Astrocyte (in vitro differentiated cells and primary cell): ENCODE data around the gene PCBP1. TPM values are rescaled to one million over a fixed set of nuclear protein-coding genes. Genes with fewer than 3 reads are reported as not detected.

ENCODE experiments used
- DNase-seq: peaks from one replicate; pipeline ENCODE4 v3.0.0-alpha.2; 2010; ENCODE audit warnings: low read depth
- FAIRE-seq: peaks from 2 replicates; lab custom pipeline; 2011; peaks lifted over from hg19 to GRCh38; lab: Jason Lieb, UNC
- H2AFZ ChIP-seq: 2 replicates; pipeline ENCODE4 v1.6.0; 2012; ENCODE audit warnings: low read depth, low read length, inconsistent platforms
- H3K27ac ChIP-seq: 2 replicates; pipeline ENCODE4 v1.5.1; 2011; ENCODE audit warnings: low read depth, low read length, inconsistent platforms
- H3K27me3 ChIP-seq: 2 replicates; pipeline ENCODE4 v1.6.0; 2011; ENCODE audit warnings: low read length, inconsistent platforms; ENCODE audit not compliant: insufficient read depth
- H3K36me3 ChIP-seq: 2 replicates; pipeline ENCODE4 v1.5.1; 2011; ENCODE audit warnings: low read length, inconsistent platforms; ENCODE audit not compliant: insufficient read depth
- H3K4me1 ChIP-seq: 2 replicates; pipeline ENCODE4 v1.5.1; 2011; ENCODE audit warnings: low read length, inconsistent platforms; ENCODE audit not compliant: insufficient read depth
- H3K4me2 ChIP-seq: 2 replicates; pipeline ENCODE4 v1.6.0; 2012; ENCODE audit warnings: low read length, inconsistent platforms
- H3K4me3 ChIP-seq: 2 replicates; pipeline ENCODE4 v1.5.1; 2011; ENCODE audit warnings: low read depth, mild to moderate bottlenecking, low read length, inconsistent platforms; ENCODE audit not compliant: insufficient read depth
- H3K79me2 ChIP-seq: 2 replicates; pipeline ENCODE4 v1.6.0; 2012; ENCODE audit warnings: mild to moderate bottlenecking, low read length, inconsistent platforms; ENCODE audit not compliant: insufficient read depth
- H3K9ac ChIP-seq: 2 replicates; pipeline ENCODE4 v1.6.0; 2012; ENCODE audit warnings: mild to moderate bottlenecking, low read length, inconsistent platforms
- H3K9me3 ChIP-seq: 2 replicates; pipeline ENCODE4 v1.5.1; 2012; ENCODE audit warnings: low read depth, mild to moderate bottlenecking, low read length, inconsistent platforms; ENCODE audit not compliant: insufficient read depth
- H4K20me1 ChIP-seq: 2 replicates; pipeline ENCODE4 v1.6.0; 2012; ENCODE audit warnings: low read length, inconsistent platforms; ENCODE audit not compliant: insufficient read depth
- H3K27ac Mint-ChIP-seq: one replicate; pipeline ENCODE4 v1.8.0; 2021; ENCODE audit warnings: mild to moderate bottlenecking, mixed read lengths; ENCODE audit not compliant: unreplicated experiment
- H3K27me3 Mint-ChIP-seq: one replicate; pipeline ENCODE4 v1.8.0; 2021; ENCODE audit warnings: low read depth, mixed read lengths; ENCODE audit not compliant: unreplicated experiment
- H3K36me3 Mint-ChIP-seq: one replicate; pipeline ENCODE4 v1.8.0; 2021; ENCODE audit warnings: low read depth, mixed read lengths; ENCODE audit not compliant: unreplicated experiment
- H3K4me1 Mint-ChIP-seq: one replicate; pipeline ENCODE4 v1.8.0; 2021; ENCODE audit warnings: low read depth, mixed read lengths; ENCODE audit not compliant: unreplicated experiment
- H3K4me3 Mint-ChIP-seq: one replicate; pipeline ENCODE4 v1.8.0; 2021; ENCODE audit warnings: mild to moderate bottlenecking, moderate library complexity, mixed read lengths; ENCODE audit not compliant: unreplicated experiment
- H3K9me3 Mint-ChIP-seq: one replicate; pipeline ENCODE4 v1.8.0; 2021; ENCODE audit warnings: mild to moderate bottlenecking, mixed read lengths; ENCODE audit not compliant: unreplicated experiment
- CTCF ChIP-seq: IDR thresholded peaks from 2 replicates; pipeline ENCODE4 v1.5.1; 2011; ENCODE audit warnings: low read depth, mild to moderate bottlenecking, inconsistent platforms, low read length, moderate library complexity; ENCODE audit not compliant: insufficient read depth
- EZH2 ChIP-seq: IDR thresholded peaks from 2 replicates; pipeline ENCODE4 v1.6.1; 2012; ENCODE audit warnings: mild to moderate bottlenecking, low read length, inconsistent platforms; ENCODE audit not compliant: insufficient read depth
- total RNA-seq: library from RNA; stranded (reverse); gene quantifications from 2 replicates; pipeline ENCODE4 v1.2.1, GENCODE V29; 2021

Gene PCBP1
- total RNA-seq, 1 donor from 2014 or later, result 205 TPM

- peak overlapping the region; percentile 91 for H2AFZ ChIP-seq
- Mint-ChIP-seq H3K9me3 (no peaks in the 10 kb centered on the region), H3K4me1 (peaks cover 22% of the 10 kb centered on the region), H3K36me3 (no peaks in the 10 kb centered on the region), H3K27me3 (no peaks in the 10 kb centered on the region), H3K27ac (peak overlapping the region; percentile 98), H3K4me3 (peak overlapping the region; percentile 81)
- H3K9ac ChIP-seq, result peak overlapping the region; percentile 100
- no peaks in the 10 kb centered on the region for H3K9me3 ChIP-seq
- no peaks in the 10 kb centered on the region for H3K36me3 ChIP-seq
- H3K79me2 ChIP-seq, result no peaks in the 10 kb centered on the region
- H3K27me3 ChIP-seq, result no peaks in the 10 kb centered on the region
- FAIRE-seq (no peak), DNase-seq (no peak)
- no peak for TF ChIP-seq EZH2
- TF ChIP-seq CTCF, result no peak
- H3K4me1 ChIP-seq, result peaks cover 17% of the 10 kb centered on the region
- H3K4me2 ChIP-seq, result peak overlapping the region; percentile 100
- peak overlapping the region; percentile 72 for H3K4me3 ChIP-seq
- peak overlapping the region; percentile 97 for H3K27ac ChIP-seq
- H4K20me1 ChIP-seq, result no peaks in the 10 kb centered on the region
Observed at GRCh38 chr2:70124983-70125480, 37.8 kb downstream of the PCBP1 start.

- no peak for FAIRE-seq
- Mint-ChIP-seq H3K9me3 (no peaks in the 10 kb centered on the region), H3K27me3 (no peaks in the 10 kb centered on the region), H3K27ac (peak overlapping the region; percentile 98), H3K36me3 (no peaks in the 10 kb centered on the region), H3K4me1 (peaks cover 22% of the 10 kb centered on the region), H3K4me3 (peak overlapping the region; percentile 60)
- Histone ChIP-seq H3K4me1 (peaks cover 17% of the 10 kb centered on the region), H3K27ac (peak overlapping the region; percentile 97), H2AFZ (peak overlapping the region; percentile 91), H3K27me3 (no peaks in the 10 kb centered on the region), H3K79me2 (no peaks in the 10 kb centered on the region), H4K20me1 (no peaks in the 10 kb centered on the region), H3K4me2 (peak overlapping the region; percentile 100), H3K4me3 (peak overlapping the region; percentile 72), H3K9me3 (no peaks in the 10 kb centered on the region), H3K36me3 (no peaks in the 10 kb centered on the region), H3K9ac (peak overlapping the region; percentile 100)
- TF ChIP-seq EZH2 (no peak), CTCF (no peak)
- DNase-seq, result no peak
Observed at GRCh38 chr2:70125498-70125898, 38.2 kb downstream of the PCBP1 start.

- Histone ChIP-seq H3K27ac (no peak overlapping the region), H3K9ac (no peak overlapping the region), H3K4me1 (peaks cover 17% of the 10 kb centered on the region), H3K36me3 (no peaks in the 10 kb centered on the region), H3K4me3 (no peak overlapping the region), H4K20me1 (no peaks in the 10 kb centered on the region), H3K4me2 (no peak overlapping the region), H3K27me3 (no peaks in the 10 kb centered on the region), H3K79me2 (no peaks in the 10 kb centered on the region), H3K9me3 (no peaks in the 10 kb centered on the region), H2AFZ (no peak overlapping the region)
- Mint-ChIP-seq H3K27me3 (no peaks in the 10 kb centered on the region), H3K9me3 (no peaks in the 10 kb centered on the region), H3K36me3 (no peaks in the 10 kb centered on the region), H3K27ac (no peak overlapping the region), H3K4me3 (no peak overlapping the region), H3K4me1 (peaks cover 22% of the 10 kb centered on the region)
- TF ChIP-seq CTCF, result no peak
- TF ChIP-seq EZH2, result no peak
- no peak for FAIRE-seq
- DNase-seq, result no peak
Observed at GRCh38 chr2:70126413-70126812, 39.1 kb downstream of the PCBP1 start.
